PC-9 (cell line): ENCODE results near the gene LMBR1. TPM values are rescaled to one million over a fixed set of nuclear protein-coding genes. Genes with fewer than 3 reads are reported as not detected.

Source experiments
- BruUV-seq: library from RNA; stranded (reverse); fragments of 400-500 nt; replicated peaks from 2 replicates; lab custom pipeline; 2021; lab: Mats Ljungman, UMichigan
- CTCF ChIA-PET: fragments of 300-600 bp; sonication (Branson Sonifier 250); formaldehyde crosslinking; loops from one replicate; lab custom pipeline; 2022; ENCODE audit warnings: antibody characterized with exemption; lab: Charles Lee
- POLR2A ChIA-PET: fragments of 300-600 bp; sonication (Branson Sonifier 250); formaldehyde crosslinking; loops from one replicate; lab custom pipeline; 2022; ENCODE audit warnings: antibody characterized with exemption; ENCODE audit not compliant: unreplicated experiment; lab: Charles Lee
- DNase-seq, 2 experiments: peaks; one replicate each; pipeline versions ENCODE4 v3.0.0 to v3.0.0-alpha.2; 2015 to 2022; ENCODE audit warnings: mixed read lengths in 1 of 2
- H2AFZ ChIP-seq: fragments of 200-600 bp; sonication (generic); 2 replicates; pipeline ENCODE4 v1.8.1; 2017; ENCODE audit warnings: antibody characterized with exemption
- H3F3A ChIP-seq: fragments of 200-600 bp; sonication (generic); 2 replicates; pipeline ENCODE4 v1.8.1; 2017; ENCODE audit warnings: antibody characterized with exemption, mild to moderate bottlenecking, low read depth; ENCODE audit not compliant: insufficient read depth
- H3K27ac ChIP-seq: fragments of 200-600 bp; sonication (generic); 2 replicates; pipeline ENCODE4 v1.6.1; 2016; ENCODE audit warnings: mixed run types
- H3K27me3 ChIP-seq: fragments of 200-600 bp; sonication (generic); 2 replicates; pipeline ENCODE4 v1.6.1; 2016; ENCODE audit warnings: low read depth, mixed run types; ENCODE audit not compliant: insufficient read depth
- H3K36me3 ChIP-seq: fragments of 200-600 bp; sonication (generic); 2 replicates; pipeline ENCODE4 v1.6.1; 2016; ENCODE audit warnings: low read depth, mixed run types
- H3K4me1 ChIP-seq: fragments of 200-600 bp; sonication (generic); replicated peaks from 2 replicates; pipeline ENCODE4 v1.6.1; 2016; ENCODE audit warnings: mixed run types; ENCODE audit not compliant: insufficient read depth
- H3K4me2 ChIP-seq: fragments of 200-600 bp; sonication (generic); 2 replicates; pipeline ENCODE4 v1.6.1; 2017; ENCODE audit warnings: mixed run types
- H3K4me3 ChIP-seq: fragments of 200-600 bp; sonication (generic); 2 replicates; pipeline ENCODE4 v1.6.1; 2016; ENCODE audit warnings: mixed run types
- H3K79me2 ChIP-seq: fragments of 200-600 bp; sonication (generic); 2 replicates; pipeline ENCODE4 v1.6.1; 2017; ENCODE audit warnings: low read depth, mixed run types
- H3K9me2 ChIP-seq: fragments of 200-600 bp; sonication (generic); 2 replicates; pipeline ENCODE4 v1.8.1; 2017; ENCODE audit warnings: mild to moderate bottlenecking; ENCODE audit not compliant: insufficient read depth
- H3K9me3 ChIP-seq: fragments of 200-600 bp; sonication (generic); 2 replicates; pipeline ENCODE4 v1.8.1; 2016; ENCODE audit warnings: low read depth; ENCODE audit not compliant: insufficient read depth
- H4K20me1 ChIP-seq: fragments of 200-600 bp; sonication (generic); 2 replicates; pipeline ENCODE4 v1.8.1; 2017; ENCODE audit not compliant: insufficient read depth
- CTCF ChIP-seq: fragments of 200-600 bp; sonication (generic); conservative IDR thresholded peaks from 2 replicates; pipeline ENCODE4 v1.6.1; 2017; ENCODE audit warnings: mixed run types, antibody characterized with exemption, mild to moderate bottlenecking, moderate library complexity
- EZH2 ChIP-seq: fragments of 200-600 bp; sonication (generic); IDR thresholded peaks from 2 replicates; pipeline ENCODE4 v1.8.0; 2017; ENCODE audit warnings: antibody characterized with exemption, low read depth
- intact Hi-C: fragments of 100-400 bp; cut with micrococcal nuclease; formaldehyde crosslinking; loops from one replicate; pipeline ENCODE4 v1.10.0; 2022; ENCODE audit not compliant: unreplicated experiment
- total RNA-seq: library from RNA; stranded (reverse); gene quantifications from 2 replicates; pipeline ENCODE4 v1.2.3, GENCODE V29; 2021

Gene LMBR1
- total RNA-seq, 1 experiment from 2014 or later: 85.0 TPM

- H3K4me3 ChIP-seq: no peak overlapping the region
- no peaks in the 10 kb centered on the region for H3F3A ChIP-seq
- no peak overlapping the region for H3K4me2 ChIP-seq
- H3K79me2 ChIP-seq: no peaks in the 10 kb centered on the region
- no peaks in the 10 kb centered on the region for H3K27me3 ChIP-seq
- intact Hi-C loops: no loop called here
- H3K27ac ChIP-seq: no peak overlapping the region
- no peak for TF ChIP-seq EZH2
- ChIA-PET POLR2A (no interaction called here), CTCF (no interaction called here)
- no peak overlapping the region for H2AFZ ChIP-seq
- no peak for DNase-seq
- H3K36me3 ChIP-seq: no peaks in the 10 kb centered on the region
- H4K20me1 ChIP-seq: peaks cover 8% of the 10 kb centered on the region; the same call in 1 of the 2 replicates
- H3K4me1 ChIP-seq: no peaks in the 10 kb centered on the region
- BruUV-seq: no TSS peak
- H3K9me3 ChIP-seq: no peaks in the 10 kb centered on the region
- H3K9me2 ChIP-seq: no peaks in the 10 kb centered on the region
Measured at GRCh38 chr7:156669035-156669828, 223.8 kb downstream of the LMBR1 start.

- H3K27ac ChIP-seq: no peak overlapping the region
- no peak for DNase-seq
- TF ChIP-seq CTCF: no peak
- TF ChIP-seq EZH2: no peak
- H3K4me1 ChIP-seq: no peaks in the 10 kb centered on the region
- no peaks in the 10 kb centered on the region for H3F3A ChIP-seq
- H3K9me2 ChIP-seq: no peaks in the 10 kb centered on the region
- ChIA-PET POLR2A (no interaction called here), CTCF (no interaction called here)
- intact Hi-C loops: no loop called here
- no peaks in the 10 kb centered on the region for H3K79me2 ChIP-seq
- BruUV-seq: no TSS peak
- H2AFZ ChIP-seq: no peak overlapping the region
- H4K20me1 ChIP-seq: peaks cover 8% of the 10 kb centered on the region; the same call in 1 of the 2 replicates
- H3K36me3 ChIP-seq: no peaks in the 10 kb centered on the region
- H3K27me3 ChIP-seq: no peaks in the 10 kb centered on the region
- no peaks in the 10 kb centered on the region for H3K9me3 ChIP-seq
- no peak overlapping the region for H3K4me2 ChIP-seq
- H3K4me3 ChIP-seq: no peak overlapping the region
Measured at GRCh38 chr7:156668130-156668741, 224.7 kb downstream of the LMBR1 start.

- ChIA-PET POLR2A (no interaction called here), CTCF (no interaction called here)
- Histone ChIP-seq H3F3A (no peaks in the 10 kb centered on the region), H3K4me2 (no peak overlapping the region), H3K27ac (no peak overlapping the region), H3K27me3 (no peaks in the 10 kb centered on the region), H3K4me1 (no peaks in the 10 kb centered on the region), H3K9me3 (no peaks in the 10 kb centered on the region), H3K79me2 (no peaks in the 10 kb centered on the region), H3K9me2 (no peaks in the 10 kb centered on the region), H3K36me3 (no peaks in the 10 kb centered on the region), H3K4me3 (no peak overlapping the region), H2AFZ (no peak overlapping the region), H4K20me1 (no peaks in the 10 kb centered on the region; the same call in 1 of the 2 replicates)
- DNase-seq: no peak
- TF ChIP-seq EZH2 (no peak), CTCF (no peak)
- BruUV-seq: no TSS peak
- intact Hi-C loops: no loop called here
Measured at GRCh38 chr7:156667110-156667426, 225.9 kb downstream of the LMBR1 start.
